ENCODE measurements around the gene CDK2AP2.
"Not testable (repeated sequence)": the region's sequence is repeated elsewhere in the genome, so short reads cannot be mapped to it uniquely, and the experiment has no call there.

Gene CDK2AP2

DNA sequence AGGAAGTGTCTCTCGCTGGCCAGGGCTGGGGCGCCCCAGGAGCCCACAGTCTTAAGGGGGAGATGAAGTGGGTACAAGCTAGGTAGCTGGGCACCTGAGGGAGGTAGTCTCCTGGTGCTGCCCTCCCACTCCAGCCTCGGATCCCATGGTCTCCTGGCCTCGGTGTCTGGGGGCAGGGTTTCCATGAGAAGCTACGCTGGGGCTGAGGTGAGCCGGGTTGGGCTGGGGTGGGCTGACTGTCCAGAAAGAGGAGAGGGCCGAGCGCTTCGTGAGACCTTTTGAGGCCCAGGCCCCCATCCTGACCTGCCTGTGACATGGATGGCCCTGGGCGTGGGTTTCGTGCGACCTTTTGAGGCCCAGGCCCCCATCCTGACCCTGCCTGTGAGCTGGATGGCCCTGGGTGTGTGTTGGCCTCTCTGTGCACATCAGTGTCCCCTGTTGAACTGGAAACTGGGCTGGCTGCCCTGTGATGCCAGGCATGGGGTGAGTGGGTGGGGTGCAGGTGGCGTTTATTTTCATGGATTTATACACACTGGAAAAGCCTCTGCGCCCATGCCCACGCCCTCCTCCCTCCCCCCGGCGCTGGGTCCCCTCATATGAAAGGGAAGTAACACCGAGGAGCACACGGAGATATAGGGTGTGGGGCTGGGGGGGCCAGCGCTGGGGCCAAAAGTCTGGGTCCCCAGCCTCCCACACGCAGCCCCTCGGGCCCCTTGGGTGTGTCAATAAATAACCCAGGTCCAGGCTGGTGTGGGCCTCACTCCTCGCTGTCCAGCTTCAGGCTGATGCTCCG is 16.5 kb downstream of the CDK2AP2 start:
- DNase-seq = peak in 1 of 58 donors; percentile 38

GRCh38 chr11:67490727-67491065 is 17.3 kb downstream of the CDK2AP2 start:
- no peak for DNase-seq

DNA sequence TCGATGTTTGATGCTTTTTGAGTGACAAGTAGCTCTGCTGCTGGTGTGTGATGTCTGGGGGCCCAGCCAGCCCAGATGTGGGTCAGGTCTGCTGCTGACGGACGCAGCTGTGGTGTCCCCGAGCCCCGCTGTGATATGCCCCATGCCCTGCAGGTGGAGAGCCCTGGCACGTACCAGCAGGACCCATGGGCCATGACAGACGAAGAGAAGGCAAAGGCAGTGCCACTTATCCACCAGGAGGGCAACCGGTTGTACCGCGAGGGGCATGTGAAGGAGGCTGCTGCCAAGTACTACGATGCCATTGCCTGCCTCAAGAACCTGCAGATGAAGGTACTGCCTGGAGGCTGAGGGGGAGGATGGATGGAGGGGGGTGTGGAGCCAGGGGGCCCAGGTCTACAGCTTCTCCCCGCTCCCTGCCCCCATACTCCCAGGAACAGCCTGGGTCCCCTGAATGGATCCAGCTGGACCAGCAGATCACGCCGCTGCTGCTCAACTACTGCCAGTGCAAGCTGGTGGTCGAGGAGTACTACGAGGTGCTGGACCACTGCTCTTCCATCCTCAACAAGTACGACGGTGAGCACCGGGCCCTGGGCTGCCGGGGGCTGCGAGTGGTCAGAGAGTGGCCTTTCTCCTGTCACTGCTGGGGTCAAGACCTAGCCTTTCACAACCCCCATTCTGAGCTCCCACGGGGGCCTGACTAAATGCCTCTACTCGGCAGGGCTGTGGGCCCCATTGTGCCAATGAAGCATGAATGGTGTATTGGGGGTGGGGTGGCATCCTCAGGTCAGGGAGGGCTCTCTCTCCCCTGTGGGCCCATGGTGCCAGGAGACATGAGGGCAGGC is 17.9 kb downstream of the CDK2AP2 start:
- no peak for DNase-seq

- DNase-seq = no peak
Observed at GRCh38 chr11:67489203-67489884, 18.6 kb downstream of the CDK2AP2 start.

GRCh38 chr11:67486481-67487195 is 21.3 kb downstream of the CDK2AP2 start:
- no peak for DNase-seq

- not testable (repeated sequence) for DNase-seq
Observed at GRCh38 chr11:67485873-67486361, 22.0 kb downstream of the CDK2AP2 start.

DNA sequence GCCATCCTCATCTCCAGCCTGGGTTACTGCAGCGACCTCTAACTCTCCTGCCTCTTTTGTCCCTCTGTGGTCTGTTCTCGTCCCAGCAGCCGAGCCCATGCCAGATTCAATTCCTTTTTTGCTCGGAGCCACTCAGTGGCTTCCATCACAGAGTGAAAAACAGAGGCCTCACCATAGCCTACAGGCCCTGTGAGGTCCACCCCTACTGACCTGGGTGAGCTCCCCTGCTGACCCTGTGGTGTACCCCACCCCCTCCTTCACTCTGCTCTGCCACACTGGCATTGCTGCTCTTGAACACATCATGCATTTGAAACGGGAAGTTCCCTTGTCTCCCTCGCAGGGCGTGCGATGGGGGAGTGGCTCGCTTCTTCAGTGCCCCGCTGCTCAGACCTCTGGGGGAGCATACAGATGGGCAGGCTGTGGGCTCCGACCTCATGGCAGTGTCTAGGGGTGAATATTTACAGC is 23.1 kb downstream of the CDK2AP2 start:
- peak in 2 of 58 donors; percentile 30 to 35 for DNase-seq

GRCh38 chr11:67483831-67484665 is 23.9 kb downstream of the CDK2AP2 start:
- DNase-seq = no peak

- peak; percentile 89 to 100 (median 97) for DNase-seq
Observed at GRCh38 chr11:67482827-67483798, 24.8 kb downstream of the CDK2AP2 start, which contains the start of gene AIP. Gene AIP, plus strand, starts transcription at chr11:67483026. Its CDS starts 133 bp downstream, at chr11:67483159.

GRCh38 chr11:67482275-67482826 is 25.6 kb downstream of the CDK2AP2 start:
- DNase-seq = no peak

DNA sequence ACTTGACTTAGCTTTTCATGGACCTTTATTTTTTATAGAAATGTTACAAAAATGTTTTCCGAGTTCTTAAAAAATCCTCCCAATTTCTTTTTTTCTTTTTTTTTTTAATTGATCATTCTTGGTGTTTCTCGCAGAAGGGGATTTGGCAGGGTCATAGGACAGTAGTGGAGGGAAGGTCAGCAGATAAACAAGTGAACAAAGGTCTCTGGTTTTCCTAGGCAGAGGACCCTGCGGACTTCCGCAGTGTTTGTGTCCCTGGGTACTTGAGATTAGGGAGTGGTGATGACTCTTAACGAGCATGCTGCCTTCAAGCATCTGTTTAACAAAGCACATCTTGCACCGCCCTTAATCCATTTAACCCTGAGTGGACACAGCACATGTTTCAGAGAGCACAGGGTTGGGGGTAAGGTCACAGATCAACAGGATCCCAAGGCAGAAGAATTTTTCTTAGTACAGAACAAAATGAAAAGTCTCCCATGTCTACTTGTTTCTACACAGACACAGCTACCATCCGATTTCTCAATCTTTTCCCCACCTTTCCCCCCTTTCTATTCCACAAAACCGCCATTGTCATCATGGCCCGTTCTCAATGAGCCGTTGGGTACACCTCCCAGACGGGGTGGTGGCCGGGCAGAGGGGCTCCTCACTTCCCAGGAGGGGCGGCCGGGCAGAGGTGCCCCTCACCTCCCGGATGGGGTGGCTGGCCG is 30.5 kb downstream of the CDK2AP2 start:
- DNase-seq = not testable (repeated sequence)

DNA sequence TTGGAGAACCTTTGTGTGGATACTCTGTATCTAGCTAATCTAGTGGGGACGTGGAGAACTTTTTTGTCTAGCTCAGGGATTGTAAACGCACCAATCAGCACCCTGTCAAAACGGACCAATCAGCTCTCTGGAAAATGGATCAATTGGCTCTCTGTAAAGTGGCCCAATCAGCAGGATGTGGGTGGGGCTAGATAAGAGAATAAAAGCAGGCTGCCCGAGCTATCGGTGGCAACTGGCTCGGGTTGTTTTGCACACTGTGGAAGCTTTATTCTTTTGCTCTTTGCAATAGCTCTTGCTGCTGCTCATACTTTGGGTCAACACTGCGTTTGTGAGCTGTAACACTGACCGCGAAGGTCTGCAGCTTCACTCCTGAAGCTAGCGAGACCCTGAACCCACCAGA is 31.3 kb downstream of the CDK2AP2 start:
- not testable (repeated sequence) for DNase-seq

GRCh38 chr11:67472882-67473281 is 35.1 kb downstream of the CDK2AP2 start:
- DNase-seq = no peak

GRCh38 chr11:67470337-67471002 is 37.5 kb downstream of the CDK2AP2 start:
- no peak for DNase-seq

DNA sequence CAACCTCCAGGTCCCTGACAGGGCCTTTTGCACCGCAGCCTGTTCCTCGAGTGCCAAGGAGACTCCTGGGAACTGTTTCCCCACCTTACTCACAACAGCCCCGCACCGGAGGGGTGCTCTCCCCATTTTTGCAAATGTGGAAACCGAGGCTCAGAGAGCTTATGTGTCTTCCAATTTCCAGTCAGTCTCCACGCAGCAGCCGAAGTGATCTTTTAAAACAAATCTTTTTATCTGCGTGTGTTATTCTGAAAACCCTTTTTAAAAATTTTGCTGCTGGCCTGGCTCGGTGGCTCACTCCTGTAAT is 38.5 kb downstream of the CDK2AP2 start:
- DNase-seq = no peak

- peak; percentile 35 to 97 (median 90) for DNase-seq
Observed at GRCh38 chr11:67468759-67469507, 39.0 kb downstream of the CDK2AP2 start, which contains the start of gene TMEM134. Gene TMEM134, minus strand, starts transcription at chr11:67469251. Its CDS starts 59 bp downstream, at chr11:67469192.
